RPMI7951 (cell line): ENCODE data around the gene SRL. TPM values are rescaled to one million over a fixed set of nuclear protein-coding genes. Genes with fewer than 3 reads are reported as not detected.

Experiments used
- DNase-seq: peaks from one replicate; pipeline ENCODE4 v3.0.0-alpha.2; 2012; ENCODE audit warnings: low read depth
- total RNA-seq: library from RNA; depleted of rRNA; stranded (reverse); fragments of >200 nt; shearing (Covaris generic); gene quantifications from 2 replicates; pipeline ENCODE4 v1.2.3, GENCODE V29; 2014

SRL gene
- total RNA-seq, 1 experiment from 2014 or later, result not detected

DNA sequence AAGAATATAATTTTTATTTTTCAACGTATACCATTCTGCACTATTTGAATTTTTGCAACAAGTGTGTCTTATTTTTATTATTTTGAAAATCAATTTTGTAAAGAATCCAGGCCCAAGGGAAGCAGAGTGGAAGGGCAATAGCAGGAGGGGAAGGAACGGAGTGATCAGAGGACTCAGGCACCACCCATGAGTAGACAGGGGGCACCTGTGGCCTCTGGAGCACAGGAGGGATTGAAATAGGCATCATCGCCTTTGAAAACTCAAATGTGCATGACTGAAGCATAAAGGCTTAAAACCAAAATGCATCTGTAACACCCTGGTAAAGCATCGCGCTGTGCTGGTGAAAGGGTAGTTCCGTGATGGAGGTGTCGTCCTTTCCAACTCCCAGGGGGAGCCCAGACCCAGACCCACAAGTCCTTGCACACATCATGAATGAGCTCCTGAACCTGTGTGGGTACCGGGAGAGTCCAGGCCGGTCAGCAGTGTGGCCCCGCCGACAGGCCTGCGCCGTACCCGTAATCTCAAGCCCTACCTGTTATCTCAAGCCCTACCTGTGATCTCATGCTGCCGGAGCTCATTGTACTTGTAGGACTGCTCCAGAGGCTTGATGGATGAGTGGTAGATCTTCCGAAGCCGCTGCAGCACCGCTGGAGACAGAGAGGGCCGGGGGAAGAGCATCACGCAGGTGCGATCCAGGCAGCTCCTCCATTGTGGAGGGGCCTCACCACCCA is 39.1 kb downstream of the SRL start:
- DNase-seq, result no peak

DNA sequence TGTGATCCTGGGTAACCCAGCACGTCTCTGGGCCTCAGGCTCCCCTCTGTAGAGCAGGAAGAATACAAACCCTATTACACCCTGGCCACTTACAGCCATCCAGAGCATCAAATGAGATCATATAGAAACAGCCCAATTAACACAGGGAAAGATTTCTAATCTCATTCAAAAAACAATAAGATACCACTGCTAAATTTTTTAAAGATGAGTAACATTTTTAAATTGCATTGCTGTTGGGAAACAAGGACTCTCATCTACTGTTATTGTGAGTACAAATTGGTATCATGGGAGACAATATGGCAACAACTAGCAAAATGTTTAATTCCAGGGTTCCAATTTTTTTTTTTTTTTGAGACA is 41.1 kb downstream of the SRL start:
- no peak for DNase-seq

DNA sequence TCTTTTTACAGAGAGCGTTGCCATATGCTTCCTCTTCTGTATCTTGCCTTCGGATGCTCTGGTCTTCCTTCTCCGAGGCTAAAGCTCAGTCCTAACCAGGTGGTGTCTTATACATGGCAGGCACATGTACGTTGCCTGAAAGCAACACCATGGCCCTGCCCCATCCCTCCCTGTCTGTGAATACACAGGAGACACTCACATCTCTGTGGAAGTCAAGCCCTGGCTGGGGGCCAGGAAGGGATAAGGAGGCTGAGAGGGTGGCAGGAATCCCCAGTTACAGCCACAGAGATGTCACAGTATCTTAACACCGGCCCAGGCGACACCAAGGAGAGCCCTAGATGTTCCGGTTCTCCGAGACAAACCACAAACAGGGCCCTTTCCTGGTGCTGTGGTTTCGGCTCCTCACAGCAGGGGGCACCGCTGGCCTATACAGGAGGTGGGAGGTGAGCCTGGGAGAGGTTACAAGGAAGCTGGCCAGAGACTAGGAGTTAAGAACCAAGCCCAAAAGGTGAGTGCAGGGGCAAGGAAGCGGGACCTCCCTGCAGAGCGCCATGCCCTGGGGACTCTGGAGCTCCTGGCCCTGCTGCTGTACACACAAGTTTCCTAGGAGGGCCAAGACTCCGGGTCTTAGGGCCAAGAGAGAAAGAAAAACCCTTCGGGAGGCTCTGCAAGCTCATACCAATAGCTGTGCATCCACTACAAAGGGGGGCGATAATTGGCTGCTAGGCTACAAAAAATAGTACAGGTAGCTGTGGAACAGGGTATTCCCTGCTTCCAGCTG is 41.7 kb downstream of the SRL start:
- DNase-seq, result peak; percentile 45

DNA sequence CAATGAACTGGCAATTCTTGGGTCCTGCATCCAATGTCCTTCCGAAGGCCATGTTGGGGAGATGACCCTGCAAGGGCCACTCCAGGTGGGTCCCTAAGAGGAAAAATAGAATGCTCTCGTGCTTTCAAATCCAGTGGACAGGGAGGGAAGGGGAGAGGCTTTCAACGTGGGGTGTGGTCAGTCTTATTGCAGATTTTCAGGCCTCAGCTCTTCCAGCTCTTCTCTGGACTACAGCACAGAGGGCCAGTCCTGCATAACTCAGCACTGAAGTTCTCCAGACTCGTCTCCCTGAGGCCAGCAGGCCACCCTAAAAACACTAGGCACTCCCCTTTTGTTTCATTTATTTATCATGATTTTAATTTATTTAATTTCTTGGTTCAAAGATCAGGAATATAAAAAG is 43.1 kb downstream of the SRL start:
- no peak for DNase-seq

DNA sequence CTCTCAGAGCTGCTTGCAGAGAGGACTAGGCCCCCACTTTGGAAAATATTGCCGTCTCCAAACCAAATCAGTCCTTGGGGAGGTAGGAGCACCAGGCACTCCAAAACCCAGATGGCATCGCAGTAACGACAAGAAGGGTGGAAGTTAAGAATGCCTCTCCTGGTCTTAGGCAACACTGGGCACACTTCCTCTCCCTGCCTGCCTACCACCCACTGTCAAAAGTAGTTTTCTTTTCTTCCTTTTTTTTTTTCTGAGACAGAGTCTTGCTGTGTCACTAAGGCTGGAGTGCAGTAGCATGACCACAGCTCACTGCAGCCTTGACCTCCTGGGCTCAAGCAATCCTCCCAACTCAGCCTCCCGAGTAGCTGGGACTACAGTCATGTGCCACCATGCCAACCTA is 47.2 kb downstream of the SRL start:
- no peak for DNase-seq

DNA sequence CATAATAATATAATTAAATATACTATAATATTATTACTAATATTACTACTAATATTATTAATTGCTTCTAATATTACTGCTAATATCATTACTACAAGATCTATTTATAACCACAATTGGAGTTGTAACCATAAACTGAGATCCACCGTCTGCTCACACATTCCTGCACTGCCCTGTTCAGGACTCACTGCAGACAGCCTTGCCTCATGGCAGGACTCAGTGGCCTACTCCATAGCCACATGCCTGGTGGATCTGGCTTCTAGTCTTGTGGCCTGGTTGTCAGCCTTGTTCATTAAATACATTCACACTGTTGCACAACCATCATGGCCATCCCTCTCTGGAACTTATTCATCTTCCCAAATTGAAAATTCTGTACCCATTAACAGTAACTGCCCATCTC is 48.0 kb downstream of the SRL start:
- no peak for DNase-seq

DNA sequence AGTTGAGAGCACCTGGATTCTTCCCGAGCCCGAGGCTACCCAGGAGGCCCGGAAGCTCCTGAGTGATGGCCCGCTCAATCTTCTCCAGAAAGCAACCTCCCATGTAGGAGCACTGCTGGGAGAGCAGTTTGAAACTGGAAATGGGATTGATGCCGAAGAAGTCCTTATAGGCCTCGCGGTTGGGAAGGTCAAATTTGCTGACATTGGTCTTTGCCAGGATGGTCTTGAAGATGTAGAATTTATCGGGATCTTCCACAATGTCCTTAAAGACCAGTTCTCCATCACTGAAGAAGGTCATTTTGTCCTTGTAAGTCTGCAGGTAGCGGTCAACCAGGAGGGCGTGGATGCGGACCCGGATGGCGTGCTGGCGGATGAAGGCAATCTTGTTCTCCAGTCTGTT is 49.7 kb downstream of the SRL start:
- DNase-seq, result no peak

DNA sequence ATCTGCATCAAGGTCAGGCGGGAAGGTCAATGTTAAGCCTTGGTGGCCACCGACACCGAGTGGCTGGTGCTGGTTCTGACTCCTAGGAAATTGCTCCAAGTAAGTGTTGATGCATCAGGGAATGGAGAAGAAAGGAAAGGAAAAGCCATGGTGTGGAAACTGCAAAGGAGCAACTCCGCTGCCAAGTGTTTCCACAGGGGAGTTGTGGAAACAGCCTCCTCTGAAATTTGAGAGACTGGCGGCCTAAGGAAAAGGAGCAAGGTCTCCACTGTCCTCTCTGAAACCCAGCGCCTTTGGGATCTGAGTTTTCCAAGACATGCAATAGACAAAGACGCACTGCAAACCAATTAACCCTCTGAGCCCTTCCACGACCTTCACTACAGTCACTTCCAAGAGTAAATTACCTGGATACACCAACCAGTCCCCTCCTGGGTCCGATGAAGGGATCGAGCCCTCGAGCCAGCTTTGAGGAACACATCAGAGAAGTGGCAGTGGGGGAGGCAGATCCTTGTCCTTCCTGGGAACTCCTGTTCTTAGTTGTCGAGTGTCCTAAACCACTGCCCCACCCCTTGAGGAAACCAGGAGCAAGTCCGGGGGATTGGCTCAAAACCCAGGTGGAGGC is 51.1 kb downstream of the SRL start:
- DNase-seq, result no peak

DNA sequence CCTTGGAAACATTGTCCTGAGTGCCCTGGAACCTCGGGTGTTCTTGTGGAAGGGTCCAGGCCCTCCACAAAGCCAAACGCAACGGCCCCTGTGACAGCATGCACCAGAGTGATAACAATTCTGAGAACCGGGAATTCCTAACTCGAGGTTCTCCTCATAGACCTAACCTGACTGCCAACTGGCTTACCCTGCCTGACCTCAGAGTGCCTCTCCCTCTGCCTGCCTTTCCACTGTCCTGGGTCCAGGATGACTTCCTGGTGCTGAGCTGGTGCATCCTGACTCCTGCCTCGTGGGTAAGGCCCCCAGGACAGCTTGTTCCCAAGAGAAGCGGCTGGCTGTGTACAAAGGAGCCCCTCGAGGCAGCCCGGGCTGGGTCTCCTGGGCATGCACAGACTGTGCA is 51.8 kb downstream of the SRL start:
- DNase-seq, result no peak

DNA sequence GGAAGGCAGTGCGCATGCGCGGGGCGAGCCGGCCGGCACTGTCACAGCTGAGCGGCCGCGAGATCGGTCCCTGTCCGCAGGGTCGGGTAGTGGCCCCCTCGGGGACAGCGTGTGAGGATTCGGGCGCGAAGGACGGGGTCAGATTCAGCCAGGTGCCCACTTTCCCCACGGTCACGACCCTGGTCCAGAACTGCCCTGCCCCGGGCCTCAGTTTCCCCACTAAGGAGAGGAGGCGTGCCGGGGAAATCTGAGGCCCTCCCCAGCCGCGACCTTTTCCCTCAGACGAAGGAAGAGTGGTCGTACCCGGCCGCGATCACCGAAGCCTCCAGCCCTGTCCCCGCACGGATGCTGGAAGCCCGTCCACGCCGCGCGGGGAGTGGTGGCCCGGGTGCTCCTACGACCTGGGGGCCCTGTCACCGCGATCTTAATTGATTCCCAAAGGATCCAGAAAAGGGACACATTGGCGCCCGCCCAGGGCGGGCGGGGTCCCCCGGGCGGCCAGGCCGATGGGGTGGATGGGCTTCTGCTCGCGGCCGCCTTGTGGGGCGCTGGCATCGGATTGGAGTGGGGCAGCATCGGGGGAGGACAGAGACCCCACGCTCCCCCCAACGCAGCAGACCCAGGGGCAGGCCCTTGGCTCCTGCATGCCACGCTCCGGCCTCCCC is 57.7 kb downstream of the SRL start:
- no peak for DNase-seq

DNA sequence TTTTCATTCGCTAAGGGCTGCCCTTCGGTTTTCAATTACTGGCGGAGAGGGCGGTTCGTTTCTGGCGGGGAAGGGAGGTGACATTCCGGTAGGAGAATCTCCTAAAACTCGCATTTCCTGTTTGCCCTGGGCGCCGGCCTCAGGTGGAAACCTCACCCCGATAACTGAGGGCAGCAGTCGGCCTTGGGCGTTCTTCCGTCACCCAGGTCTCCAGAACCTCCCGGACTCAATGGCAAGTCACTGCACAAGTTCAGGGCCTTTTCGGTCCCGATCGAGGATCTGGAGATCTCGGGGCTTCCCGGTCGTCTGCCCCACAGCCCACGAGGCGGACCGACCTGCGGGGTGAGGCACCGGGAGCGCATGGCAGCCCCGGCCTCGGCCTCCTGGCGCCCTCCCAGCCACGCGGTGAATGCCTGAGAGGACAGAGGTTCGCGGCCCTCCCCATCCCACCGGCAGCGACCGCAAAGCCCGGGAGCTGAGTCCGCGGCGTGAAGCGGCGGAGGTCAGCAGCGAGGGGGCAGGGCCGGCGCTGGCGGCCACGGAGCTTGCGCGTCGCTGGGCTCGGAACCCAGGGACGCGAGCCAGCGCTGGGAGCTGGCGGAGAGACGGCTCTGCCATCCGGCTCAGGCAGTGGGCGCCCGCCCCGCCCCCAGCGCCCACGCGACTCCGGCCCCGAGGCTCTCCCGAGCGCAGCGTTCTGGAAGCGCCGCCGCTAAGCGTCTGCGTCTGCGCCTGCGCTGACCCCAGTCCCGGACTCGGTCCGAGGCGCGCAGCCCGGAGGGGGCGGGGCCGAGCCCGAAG is 58.4 kb downstream of the SRL start:
- DNase-seq, result peak; percentile 91

DNA sequence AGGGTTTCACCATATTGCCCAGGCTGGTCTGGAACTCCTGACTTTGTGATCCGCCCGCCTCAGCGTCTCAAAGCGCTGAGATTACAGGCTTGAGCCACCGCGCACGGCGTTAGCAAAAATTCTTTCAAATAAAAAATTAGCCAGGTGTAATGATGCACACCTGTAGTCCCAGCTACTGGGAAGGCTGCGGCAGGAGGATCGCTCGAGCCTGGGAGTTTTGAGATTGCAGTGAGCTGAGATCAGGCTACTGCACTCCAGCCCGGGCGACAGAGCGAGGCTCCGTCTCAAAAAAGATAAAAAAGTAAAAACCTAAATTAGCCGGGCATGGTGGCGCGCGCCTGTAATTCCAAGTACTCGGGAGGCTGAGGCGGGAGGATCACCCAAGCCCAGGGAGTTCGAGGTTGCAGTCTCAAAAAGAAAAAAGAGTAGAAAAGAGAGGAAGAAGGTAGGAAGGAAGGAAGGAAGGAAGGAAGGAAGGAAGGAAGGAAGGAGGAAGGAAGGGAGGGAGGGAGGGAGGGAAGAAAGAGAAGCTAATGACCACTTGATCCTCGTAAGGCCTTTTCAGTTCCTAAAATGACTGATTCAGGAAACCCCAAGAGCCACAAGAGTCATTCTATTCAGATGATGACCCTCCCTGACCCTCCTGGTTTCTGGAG is 59.2 kb downstream of the SRL start:
- DNase-seq, result no peak

DNA sequence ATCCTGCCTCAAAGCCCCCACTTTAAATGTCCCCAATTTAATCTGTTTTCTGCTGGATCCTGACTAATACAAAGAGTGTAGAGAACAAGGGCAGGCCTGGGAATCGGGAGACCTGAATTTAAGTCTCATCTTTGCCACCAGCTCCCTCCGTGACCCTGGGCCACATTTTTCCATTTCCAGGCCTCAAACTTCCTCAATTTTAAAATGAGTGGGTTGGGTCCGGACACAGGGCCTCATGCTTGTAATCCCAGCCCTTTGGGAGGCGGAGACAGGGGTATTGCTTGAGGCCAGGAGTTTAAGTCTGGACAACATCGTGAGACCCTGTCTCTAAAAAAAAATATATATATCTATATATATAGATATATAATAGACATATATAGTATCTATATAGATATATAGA is 61.4 kb downstream of the SRL start:
- no peak for DNase-seq

DNA sequence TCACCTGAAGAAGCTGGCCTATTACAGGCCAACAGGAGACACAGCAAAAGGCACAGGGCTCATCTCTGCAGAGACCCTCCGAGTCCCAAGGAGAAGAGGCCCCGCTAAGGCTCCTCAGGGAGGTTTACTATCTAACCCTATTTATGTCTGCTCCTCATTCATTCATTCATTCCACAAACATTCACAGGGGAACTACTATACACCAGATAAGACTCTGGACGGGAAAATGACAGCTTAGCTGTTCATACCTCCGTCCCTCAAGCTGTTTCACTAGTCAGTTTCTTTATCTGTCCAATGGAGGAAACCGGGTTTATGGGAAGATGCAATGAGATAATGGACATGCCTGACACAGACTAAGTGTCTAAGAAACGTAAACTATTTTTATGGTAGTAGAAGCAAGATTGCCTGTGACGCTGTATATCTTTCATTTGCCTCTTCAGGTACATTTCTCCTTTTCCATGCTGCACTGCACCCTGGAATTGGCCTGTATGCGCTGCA is 62.1 kb downstream of the SRL start:
- no peak for DNase-seq

DNA sequence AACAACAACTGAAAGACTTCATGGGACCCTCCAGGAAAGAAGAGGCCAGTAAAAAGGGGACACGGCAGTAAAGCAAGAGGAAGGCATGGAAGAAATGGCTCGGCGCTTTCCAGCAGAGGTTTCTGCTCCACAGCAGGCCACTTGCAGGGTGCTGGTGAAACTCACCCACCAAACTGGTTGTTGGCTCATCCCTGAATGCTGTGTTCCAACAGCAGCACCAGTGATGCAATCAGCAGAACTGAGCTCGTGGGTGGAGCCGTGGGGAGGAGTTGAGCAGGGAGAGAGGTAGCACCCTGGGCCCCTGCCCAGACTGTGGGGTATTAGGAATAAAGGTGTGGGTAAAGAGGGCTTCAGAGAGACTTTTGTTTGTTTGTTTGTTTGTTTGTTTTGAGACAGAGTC is 62.9 kb downstream of the SRL start:
- DNase-seq, result no peak

DNA sequence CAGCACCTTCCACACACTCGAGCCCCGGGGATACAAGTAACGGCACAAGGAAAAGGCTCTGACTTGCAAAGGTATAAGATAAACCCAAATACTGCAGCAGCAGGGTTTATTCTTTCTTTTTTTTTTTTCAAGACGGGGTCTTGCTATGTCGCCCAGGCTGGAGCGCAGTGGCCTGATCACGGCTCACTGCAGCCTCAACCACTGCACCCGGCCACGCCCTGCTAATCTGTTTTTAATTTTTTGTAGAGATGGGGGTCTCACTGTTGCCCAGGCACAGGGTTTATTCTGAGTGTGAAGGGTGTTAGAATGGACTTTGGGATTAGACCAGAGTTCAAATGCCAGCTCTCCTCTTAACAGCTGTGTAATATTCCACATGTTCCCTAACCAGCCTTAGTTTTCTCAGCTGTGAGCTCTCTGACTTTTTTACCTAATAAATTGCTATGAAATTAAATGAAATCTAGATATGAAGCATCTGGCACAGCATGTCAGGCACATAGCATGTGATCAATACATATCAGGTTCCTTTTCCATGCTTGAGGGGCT is 63.3 kb downstream of the SRL start:
- DNase-seq, result no peak

DNA sequence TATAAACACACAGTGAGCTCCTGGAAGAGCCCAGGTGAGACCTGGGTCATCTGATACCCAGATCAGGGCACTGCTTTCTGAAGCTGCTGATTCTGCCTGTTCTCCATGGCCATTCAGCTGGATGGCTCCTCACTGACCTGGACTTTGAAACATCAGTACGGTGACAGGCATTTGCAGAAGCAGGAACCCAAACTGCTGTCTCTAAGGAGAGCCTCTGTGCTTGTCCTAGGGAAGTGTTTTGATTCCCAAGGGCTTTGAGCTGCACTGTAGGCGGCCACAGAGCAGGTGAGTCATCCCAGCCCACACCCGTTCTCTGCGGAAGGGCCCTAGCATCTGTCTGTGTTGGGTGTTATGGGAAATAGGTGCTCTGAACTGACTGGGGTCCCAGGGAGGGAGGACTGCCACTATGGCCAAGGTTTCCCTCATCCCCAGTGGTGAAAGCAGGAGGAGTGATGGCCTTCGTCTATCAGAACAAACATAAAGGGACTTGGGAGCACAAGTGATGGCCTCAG is 64.9 kb downstream of the SRL start:
- peak; percentile 60 for DNase-seq

DNA sequence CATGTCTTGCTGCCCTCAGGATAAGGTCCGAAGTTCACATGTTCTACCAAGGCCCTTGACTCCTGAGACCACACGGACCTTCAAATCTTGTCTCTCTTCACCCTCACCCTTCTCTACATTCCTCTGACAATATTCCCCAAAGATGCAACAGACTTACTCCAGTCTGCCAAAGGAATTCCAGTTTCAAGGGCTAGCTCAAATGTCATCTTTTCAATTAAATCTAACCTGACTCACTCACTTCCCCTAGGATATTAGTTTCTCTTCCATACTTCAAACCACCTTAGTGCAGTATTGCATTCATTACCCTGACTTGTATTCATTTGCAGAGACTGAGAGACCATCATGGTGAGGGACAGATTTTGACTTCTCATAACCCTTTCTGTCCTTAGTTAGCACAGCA is 66.0 kb downstream of the SRL start:
- DNase-seq, result no peak

DNA sequence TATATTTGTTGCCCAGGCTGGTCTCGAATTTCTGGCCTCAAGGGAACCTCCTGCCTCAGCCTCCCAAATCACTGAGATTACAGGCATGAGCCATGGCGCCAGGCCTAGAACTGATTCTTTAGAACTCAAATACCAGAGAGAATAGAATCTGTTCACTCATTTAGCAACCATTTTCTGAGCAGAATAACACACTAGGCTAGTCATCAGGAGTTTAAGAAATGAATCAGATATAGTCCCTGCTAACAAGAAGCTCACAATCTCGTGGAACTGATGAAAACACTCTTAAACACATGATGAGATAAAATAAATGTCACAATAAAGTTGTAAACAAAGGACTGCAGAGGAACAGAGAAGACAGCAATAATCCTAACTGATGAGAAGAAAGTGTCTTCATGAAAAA is 69.8 kb downstream of the SRL start:
- DNase-seq, result no peak

DNA sequence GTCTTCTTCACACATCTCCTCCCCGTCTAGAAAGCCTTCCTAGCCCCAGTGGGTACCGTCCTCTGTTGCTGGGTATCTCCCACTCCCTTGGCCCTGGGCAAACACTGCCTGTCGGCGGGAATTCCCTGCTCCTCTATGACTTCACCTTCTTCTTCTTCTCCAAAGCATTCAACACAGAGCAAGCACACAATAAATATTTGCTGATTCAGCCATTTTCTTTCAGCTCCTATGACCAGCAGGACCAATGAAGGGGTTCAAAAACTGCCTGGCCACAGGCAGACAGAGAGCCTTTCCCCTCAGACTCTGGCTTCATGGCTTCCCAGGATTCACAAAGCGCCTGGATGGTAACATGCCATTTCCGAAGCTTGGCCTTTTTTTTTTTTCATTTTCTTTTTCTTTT is 72.5 kb downstream of the SRL start:
- DNase-seq, result no peak

DNA sequence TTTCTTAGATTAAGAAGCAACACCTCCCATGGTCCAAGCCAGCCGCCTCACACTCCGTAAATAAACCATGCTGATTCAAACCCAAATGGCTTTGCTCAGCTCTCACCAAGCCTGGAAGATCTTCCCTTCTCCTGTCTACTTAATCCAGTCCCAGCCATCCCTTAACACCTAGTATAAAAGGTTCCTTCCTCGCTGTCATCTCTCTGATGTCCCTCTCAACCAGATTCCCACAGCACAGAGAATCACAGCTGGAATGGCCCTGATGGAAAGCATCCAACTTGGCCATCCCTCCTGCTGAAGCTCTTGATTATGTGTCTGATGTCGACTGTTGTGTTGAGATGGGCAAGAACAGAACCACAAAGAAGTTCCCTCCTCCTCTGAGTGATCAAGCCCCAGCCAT is 75.1 kb downstream of the SRL start:
- no peak for DNase-seq
